HK-2 (cell line): Measurements from ENCODE around the gene ADCY9.

Source experiments
- DNase-seq: peaks from one replicate; pipeline ENCODE4 v3.0.0-alpha.2; 2018; ENCODE audit not compliant: unreplicated experiment

ADCY9 gene

DNA sequence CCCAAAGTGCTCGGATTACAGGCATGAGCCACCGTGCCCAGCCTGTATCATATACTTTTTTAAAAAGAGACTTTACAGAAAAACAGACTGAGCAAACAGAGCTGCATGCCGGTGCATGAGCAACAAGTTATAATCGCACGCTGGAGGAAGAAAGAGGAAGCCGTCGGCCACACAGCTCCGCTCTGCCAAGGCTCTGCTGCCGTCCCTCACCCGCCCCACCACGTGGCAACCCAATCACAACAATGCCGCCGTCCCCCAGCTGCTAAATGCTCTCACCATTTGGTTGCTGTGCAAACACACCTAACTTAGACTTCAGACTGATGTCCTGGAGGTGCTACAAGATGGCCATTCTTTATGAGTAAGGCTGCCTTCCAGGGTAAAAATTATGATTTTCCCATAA, 83.5 kb downstream of the ADCY9 start:
- no peak for DNase-seq

DNA sequence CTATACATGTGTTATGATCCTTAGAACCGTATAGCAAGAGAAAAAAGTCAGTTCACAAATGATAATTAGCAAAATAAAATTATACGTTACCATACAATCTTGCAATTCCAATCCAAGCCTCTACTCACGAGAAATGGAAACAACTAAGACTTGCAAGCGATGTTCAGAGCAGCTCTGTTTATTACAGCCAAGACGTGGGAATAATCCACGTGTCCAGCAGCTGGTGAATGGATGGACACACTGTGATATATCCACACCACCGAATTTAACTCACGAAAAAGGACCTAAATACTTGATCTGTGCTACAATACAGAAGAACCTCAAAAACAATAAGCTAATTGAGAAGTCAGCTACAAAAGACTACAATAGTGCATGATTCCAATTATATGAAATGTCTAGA, 88.1 kb downstream of the ADCY9 start:
- DNase-seq = no peak

DNA sequence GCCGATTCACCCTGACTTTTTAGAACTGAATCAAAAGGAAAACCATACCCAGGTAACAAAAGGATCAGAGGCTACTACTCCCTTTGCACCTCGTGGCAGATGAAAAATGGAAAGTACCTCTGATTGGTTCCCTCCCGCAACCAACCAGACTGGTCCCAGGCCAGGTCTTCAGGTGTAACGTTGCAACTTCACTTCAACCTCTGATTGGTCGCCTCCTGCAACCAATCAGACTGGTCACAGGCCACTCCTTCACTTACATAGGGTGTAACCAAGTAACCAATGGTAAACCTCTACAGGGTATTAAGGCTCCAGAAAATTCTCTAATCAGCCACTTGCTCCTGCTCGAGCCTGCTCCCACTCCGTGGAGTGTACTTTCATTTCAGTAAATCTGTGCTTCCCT, 89.4 kb downstream of the ADCY9 start:
- no peak for DNase-seq

DNA sequence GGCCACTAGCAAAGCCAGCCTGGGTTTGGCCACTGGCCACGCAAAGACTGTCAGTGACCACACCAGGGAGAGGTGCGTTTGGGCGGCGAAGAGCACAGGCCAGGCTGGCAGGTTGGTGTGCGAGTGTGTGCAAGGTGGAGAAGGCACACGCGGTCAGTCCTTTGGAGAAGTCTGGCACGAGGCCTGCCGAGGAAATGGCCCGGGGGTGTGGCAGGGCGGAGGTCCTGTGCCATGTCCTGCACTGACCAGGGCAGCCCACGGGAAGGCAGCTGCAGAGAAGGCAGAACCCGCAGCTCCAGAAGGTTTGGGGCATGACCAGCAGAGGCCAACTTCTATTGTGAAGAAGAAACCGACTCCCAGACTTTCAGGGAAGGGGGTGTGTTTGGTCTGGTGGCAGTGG, 90.8 kb downstream of the ADCY9 start:
- no peak for DNase-seq

DNA sequence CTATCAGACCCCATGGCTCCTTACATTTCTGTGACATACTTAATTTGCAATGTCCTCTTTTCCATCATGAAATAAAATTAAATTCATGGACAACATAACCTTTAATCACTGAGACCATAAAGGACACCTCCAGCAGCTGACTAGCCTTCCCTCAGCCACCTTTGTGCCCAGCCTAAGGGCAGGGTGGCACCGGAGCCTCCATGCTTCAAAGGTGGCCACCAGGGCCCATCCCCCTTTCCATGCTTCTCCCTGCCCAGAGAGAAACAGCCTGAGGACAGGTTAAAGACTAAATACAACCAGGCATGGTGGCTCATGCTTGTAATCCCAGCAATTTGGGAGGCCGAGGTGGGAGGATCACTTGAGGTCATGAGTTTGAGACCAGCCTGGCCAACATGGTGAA, 94.3 kb downstream of the ADCY9 start:
- DNase-seq = no peak

DNA sequence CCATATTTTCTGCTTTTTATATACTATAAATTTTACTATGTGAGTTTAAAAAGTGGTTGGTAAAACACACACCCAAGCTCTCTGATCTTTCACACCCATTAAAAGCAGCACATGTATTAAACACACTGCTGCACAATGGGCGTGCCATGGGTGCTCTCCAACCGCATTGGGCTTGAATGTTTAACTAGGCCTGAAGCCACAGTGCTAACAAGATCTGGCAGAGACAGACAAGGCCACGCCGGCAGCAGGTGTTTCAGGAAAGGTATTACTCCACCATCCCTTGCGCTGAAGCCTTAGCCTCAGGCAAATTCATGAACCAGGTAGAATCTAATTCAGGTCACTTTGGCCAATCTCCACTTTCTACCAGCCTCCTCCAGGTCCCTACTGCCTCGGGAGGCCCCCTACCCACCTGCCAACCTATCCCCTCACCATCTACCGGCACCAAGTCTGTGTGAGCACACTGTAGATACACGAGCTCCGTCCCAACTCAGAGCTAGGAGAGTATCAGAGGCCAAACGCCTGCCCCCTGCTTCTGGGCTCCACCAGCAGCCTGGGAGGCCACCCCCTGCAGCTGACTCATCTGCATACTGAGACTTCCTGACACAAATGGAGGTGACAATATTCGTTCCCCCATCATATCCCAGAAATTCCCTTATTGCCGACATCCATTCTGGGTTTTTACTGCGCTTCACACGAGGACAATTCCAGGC, 95.0 kb downstream of the ADCY9 start:
- DNase-seq = peak; percentile 30

DNA sequence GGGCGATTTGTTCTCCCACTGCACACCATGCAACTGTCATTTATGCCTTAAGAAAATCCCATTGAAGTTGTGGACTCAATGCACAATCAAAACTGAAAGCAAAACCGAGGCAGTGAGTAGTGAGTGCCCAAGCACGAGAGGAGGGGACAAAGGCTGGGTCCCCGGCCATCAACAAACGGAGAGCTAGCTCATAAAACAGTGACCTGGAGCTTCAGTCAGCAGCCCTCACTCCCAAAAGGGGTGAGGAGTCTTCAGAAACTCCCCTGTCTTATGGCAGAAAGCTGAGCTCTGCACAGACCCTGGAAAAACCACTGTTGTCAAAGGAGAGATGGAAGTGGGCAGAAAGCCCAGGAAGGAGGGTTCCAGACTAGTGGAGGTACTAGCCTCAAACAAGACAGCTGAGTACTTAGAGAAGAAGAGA, 96.9 kb downstream of the ADCY9 start:
- DNase-seq = peak; percentile 2

DNA sequence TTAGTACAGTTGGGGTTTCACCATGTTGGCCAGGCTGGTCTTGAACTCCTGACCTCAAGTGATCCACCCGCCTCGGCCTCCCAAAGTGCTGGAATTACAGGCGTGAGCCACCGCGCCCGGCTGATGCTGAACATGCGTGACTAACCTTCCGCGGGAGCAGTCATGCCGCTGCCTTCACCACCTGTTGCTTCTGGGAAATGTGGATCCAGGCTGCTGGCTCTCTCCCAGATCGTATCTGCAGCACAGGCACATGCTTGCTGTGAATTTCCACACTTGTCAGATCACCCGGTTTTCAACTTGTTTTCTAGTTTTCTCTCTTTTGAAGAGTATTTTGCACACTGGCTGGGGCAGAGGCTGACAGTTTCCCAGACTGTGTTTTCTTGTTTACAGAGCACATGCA, 97.9 kb downstream of the ADCY9 start:
- DNase-seq = peak; percentile 13

DNA sequence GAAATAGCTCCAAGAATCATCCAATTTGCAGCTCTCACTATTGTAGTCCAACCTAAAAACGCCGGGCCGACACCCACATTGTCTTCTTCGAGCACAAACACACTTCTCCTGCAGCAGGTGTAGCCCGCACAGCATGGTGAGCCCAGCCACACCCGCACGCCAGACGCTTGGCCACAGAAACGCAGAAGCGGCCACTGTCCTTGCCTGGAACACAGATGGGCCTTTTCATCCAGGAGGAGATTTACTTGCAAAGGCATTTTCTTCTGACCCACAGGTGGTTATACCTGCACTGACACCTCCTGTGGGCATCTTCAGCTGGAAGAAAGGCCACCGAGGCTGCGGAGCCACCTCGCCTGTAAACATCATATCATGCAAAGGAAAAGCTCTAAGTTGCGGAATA, 98.4 kb downstream of the ADCY9 start:
- no peak for DNase-seq

DNA sequence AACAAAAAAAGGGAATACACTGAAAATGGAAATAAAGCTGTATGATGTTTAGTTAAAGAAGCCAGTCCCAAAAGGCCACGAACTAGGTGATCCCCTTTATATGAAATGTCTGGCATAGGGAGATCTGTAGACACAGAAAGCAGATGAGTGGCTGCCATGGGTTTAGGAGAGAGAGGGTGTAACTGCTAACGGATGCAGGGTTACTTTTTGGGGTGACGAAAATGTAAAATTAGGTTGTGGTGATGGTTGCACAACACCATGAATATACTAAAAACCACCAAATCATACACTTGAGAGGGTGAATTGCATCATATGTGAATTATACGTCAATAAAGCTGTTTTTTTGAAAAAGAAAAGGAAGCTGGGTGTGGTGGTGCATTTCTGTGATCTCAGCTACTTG, 99.6 kb downstream of the ADCY9 start:
- no peak for DNase-seq

DNA sequence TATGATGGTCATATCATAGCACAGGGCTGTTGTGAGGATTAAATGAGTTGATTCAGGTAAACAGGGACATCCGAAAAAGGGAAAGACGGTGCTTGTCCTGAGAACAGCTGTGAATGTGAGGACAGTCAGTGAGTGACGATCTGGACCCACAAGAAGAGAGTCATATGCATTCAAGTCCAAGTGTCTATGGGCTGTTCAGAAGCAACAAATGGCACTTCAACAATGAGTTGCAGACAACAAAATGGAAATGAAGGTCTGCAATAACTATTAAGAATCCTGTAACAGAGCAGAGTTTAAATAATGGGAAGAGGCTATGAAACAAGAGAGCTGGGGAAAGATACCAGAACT, 100.3 kb downstream of the ADCY9 start:
- DNase-seq = no peak

DNA sequence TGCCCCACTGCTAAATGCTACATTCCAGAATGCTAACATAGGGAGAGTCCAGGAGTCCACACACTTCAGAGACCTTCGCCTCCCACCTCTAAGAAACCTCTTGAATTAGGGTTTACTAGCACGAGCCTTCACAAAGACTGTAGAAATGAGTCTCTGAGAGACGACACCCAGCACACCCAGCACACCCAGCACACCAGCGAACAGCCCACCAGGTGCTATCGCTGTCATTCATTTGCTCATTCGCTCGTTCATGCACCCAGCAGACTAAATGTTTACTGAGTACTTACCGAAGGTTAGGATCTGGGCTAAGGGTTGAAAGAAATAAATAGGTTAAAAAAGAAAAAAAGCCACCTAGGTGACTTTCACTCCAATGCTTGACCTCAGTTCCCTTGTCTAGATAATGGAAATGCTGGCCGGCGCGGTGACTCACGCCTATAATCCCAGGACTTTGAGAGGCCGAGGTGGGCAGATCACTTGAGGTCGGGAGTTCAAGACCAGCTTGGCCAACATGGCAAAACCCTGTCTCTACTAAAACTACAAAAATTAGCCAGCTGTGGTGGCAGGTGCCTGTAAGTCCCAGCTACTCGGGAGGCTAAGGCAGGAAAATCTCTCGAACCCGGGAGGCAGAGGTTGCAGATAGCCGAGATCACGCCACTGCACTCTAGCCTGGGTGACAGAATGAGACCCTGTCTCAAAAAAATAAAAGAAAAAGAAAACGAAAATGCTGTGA, 100.8 kb downstream of the ADCY9 start:
- peak; percentile 7 for DNase-seq

DNA sequence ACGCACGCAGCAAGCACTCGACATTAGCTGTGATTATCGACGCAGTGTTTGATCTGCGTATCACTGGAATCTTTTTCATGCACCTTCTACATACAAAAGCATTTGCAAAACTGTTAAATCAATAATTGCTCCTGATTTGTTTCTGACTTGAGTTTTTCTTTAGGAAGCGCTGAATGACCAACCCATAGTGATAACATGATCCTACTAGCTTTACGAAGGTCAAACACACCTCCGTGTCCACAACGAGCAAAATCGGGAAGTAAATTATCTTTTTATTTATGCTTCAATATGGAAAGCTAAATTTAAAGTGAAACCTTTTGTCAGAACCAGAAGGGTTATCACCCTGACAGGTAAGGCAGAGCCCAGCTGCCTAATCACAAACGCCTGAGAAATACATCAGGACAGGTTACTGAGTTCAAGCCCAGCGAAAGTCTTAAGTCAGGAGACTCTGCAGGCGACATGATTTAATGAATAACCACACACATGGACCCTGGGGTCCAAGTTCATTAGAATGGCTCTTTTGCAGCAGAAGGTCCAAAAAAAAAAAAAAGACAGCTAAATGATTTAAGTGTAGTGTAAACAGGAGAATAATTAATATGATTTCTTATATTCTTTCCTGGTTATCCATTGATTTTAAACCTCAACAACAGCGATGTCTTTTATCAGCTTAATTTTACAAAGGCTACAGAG, 104.2 kb downstream of the ADCY9 start:
- no peak for DNase-seq

DNA sequence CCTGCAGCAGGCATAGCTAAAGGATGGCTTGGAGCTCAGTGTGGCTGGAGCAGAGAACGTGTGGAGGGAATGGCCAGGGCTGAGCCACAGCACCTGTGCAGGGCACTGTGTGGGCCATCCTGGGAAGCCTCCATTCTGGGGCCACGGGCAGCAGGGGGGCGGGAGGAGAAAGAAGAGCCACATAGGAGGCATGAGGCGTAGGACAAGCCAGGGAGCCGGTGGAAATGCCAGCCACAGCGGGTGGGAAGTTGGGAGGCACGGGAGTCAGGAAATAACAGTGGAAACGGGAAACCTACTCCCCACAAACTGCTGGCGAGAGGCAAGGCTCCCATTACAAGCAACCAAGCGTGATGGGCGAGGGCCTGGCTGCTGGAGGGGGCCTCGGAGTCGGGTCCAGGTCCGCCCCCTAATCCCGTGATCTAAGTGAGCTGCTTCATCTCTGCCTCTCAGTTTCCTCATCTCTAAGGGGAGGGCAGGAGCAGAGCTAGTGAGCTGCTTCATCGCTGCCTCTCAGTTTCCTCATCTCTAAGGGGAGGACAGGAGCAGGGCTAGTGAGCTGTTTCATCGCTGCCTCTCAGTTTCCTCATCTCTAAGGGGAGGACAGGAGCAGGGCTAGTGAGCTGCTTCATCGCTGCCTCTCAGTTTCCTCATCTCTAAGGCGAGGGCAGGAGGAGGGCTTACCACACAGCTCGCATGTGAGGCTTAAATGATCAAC, 104.9 kb downstream of the ADCY9 start:
- no peak for DNase-seq

DNA sequence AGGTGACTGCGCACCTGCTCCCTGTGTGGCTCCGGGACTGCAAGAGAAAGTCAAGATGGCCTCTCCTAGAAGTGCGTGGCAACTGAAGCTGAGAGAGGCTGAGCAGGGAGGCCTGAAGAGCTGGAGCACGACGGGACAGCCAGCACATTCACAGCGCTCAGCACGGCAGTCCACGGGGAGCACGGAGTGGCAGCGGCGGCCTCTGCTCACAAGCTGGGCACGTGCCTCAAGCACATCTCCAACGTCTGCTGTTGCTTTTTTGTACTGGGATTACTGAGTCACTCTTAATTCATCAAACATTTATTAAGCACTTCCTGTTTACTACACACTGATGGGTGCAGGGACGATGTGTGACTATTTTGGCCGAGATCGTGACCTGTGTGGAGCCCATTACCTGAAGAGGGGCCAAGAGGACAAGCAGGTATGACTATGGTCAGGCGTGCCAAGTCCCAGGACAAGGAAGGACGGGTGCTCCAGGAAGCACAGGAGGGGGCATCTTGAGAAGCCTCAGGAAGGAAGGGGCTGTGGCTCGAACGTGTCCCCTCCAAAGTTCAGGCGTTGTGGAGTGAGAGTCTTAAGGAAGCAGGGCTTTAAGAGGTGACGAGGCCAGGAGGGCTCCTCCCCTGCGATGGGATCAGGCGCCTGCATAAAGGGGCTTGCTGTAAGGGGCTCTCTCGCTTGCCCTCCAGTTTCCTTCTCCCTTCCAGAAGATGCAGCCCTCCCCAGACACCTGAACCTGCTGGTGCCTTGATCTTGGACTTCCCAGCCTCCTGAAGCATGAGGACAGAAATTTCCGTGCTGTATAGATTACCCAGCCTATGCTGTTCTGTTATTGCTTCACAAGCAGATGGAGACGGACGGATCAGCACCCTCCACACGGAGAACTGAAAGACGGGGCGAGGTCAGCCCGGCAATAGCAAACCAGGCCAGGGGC, 105.8 kb downstream of the ADCY9 start:
- DNase-seq = no peak

DNA sequence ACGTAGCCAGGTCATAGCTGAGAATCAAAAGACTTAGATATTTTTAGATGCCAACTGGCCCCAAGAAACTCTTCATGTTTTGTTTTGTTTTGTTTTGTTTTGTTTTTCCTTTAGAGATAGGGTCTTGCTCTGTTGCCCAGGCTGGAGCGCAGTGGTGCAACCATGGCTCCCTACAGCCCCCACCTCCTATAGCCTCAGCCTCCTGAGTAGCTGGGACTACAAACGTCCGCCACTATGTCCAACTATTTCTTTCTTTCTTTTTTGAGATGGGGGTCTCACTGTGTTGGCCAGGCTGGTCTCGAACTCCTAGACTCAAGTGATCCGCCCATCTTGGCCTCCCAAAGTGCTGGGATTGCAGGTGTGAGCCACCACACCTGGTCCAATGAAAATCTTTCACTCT, 107.1 kb downstream of the ADCY9 start:
- DNase-seq = no peak

DNA sequence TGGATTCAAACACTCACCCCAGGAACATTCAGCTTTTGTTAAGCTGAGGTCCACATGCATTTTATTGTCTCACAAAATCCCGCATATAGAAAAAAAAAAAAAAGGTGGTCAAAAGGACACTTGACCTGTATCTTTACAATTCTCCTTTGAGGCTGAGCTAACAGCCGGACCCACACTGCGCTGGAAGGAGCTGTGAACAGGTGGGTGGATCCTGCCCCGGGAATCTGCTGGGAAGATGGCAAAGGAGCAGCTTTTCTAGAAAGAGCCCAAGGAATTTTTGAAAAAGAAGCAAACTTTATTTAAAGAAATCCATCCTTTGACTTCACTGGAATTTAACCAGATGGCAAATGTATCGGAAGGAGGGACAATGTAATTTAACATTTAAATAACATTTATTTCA, 108.1 kb downstream of the ADCY9 start:
- DNase-seq = no peak

DNA sequence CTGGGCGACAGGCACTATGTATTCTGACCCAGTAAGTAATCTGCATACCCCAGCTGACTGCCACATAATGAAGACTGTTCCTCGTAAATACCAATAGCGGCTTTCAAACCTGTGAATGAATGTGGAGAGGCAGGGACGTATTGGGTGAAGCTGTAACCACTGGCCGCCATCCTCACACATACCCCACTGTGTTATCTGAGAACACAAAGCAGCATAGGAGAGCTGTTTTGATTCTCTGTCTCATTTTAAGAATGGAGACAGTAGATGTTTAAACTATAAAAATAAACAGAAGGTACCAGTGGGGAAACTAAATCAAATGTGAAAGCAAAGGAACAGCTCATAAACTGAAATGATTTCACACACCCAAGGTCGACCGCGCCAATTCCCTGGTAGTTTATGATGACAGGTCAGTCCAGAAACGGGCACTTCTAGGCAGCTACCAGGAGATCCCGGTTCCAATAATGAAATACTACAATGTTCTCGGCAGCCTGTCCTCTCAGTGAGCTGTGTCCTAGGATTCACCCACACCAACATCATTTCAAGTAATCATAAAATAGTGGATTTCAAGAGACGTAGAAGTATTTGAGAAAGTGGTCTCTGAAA, 109.7 kb downstream of the ADCY9 start:
- no peak for DNase-seq

DNA sequence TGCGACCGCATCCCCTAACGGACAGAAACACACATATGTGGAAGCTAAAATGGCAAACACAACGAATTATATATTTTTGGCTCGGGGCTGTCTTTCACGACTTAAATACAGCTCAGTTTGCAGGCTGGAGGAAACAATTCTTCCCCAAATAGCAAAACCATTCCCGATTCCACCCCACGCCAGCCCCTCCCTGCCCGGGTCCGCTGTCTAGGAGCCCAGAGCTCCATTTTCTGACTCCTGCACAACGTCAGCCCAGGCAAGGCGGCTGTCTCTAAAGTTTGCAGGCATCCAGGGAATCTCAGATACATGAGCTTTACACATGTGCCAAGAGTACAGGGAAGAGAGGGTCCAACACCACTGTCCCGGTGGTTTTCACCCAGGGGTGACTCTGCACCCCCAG, 110.5 kb downstream of the ADCY9 start:
- no peak for DNase-seq

DNA sequence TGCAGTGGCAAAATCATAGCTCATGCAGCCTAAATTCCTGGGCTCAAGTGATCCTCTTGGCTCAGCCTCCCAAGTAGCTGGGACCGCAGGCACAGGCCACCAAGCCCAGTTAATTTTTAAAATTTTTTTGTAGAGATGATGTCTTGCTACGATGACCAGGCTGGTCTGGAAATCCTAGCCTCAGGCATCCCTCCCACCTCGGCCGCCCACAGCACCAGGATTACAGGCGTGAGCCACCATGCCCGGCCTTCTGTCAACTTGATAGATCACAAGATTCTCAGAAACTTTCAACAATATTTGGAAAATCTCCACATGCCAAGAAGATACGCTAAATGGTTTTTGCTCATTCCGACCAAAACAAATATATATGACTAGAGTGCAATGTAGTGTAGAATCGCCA, 111.0 kb downstream of the ADCY9 start:
- DNase-seq = no peak

DNA sequence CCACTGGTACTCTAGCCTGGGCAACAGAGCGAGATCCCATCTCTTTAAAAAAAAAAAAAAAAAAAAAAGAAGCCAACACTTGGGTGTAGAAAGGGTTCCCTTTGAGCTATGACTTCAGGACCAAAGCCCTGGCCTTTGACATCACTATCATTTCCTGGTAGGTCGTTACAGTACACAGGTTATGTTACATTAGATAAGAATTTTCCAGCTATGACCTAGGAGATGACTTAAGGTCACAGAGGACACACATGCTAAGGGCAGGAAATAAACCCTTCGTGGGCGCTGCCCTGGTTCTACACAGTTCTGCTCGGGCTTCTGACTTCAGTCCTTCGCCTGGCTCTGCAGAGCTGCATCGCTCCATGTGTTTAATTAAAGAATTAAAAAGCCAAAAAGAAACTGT, 112.0 kb downstream of the ADCY9 start:
- no peak for DNase-seq
